Left renal pelvis (tissue), 4 donors: Measurements from ENCODE around the gene HSD17B11. TPM values are rescaled to one million over a fixed set of nuclear protein-coding genes. Genes with fewer than 3 reads are reported as not detected.
"Not testable (repeated sequence)": the region's sequence is repeated elsewhere in the genome, so short reads cannot be mapped to it uniquely, and the experiment has no call there.

ENCODE experiments used
- DNase-seq, 4 donors: peaks; one replicate each; pipeline ENCODE4 v3.0.0-alpha.2; 2013; ENCODE audit warnings: low read depth in 4 of 4, low spot score in 3 of 4
- polyA plus RNA-seq, 4 donors: library from polyadenylated mRNA; unstranded; fragments of 120-200 nt; gene quantifications; one replicate each; pipeline ENCODE4 v1.2.1, GENCODE V29; 2013; ENCODE audit not compliant: insufficient read length in 4 of 4

HSD17B11 gene
- polyA plus RNA-seq, 4 donors: 56.4 to 87.1 (median 62.7) TPM

- no peak for DNase-seq
Observed at GRCh38 chr4:87360338-87360935, 30.6 kb downstream of the HSD17B11 start.

GRCh38 chr4:87359258-87359657 lies 31.7 kb downstream of the HSD17B11 start:
- DNase-seq: no peak

GRCh38 chr4:87356832-87357526 lies 34.0 kb downstream of the HSD17B11 start:
- DNase-seq: no peak

- DNase-seq: no peak
Observed at GRCh38 chr4:87354168-87355102, 36.6 kb downstream of the HSD17B11 start.

- DNase-seq: no peak
Observed at GRCh38 chr4:87353592-87353991, 37.4 kb downstream of the HSD17B11 start.

GRCh38 chr4:87345139-87345538 lies 45.8 kb downstream of the HSD17B11 start:
- no peak for DNase-seq

GRCh38 chr4:87342872-87343271 lies 48.1 kb downstream of the HSD17B11 start:
- DNase-seq: no peak

- not testable (repeated sequence) for DNase-seq
Observed at GRCh38 chr4:87341954-87342635, 48.9 kb downstream of the HSD17B11 start.

- DNase-seq: no peak
Observed at GRCh38 chr4:87339440-87339839, 51.5 kb downstream of the HSD17B11 start.

GRCh38 chr4:87337361-87337760 lies 53.6 kb downstream of the HSD17B11 start:
- no peak for DNase-seq

GRCh38 chr4:87333267-87333666 lies 57.7 kb downstream of the HSD17B11 start:
- no peak for DNase-seq

GRCh38 chr4:87330761-87331160 lies 60.2 kb downstream of the HSD17B11 start:
- no peak for DNase-seq

- no peak for DNase-seq
Observed at GRCh38 chr4:87327136-87327535, 63.9 kb downstream of the HSD17B11 start.

- no peak for DNase-seq
Observed at GRCh38 chr4:87326460-87326859, 64.5 kb downstream of the HSD17B11 start.

GRCh38 chr4:87322754-87323153 lies 68.2 kb downstream of the HSD17B11 start, which contains the start of gene HSD17B13:
Gene HSD17B13 (minus strand): TSS chr4:87322882. CDS start chr4:87322841, 41 bp downstream.
- no peak for DNase-seq

- DNase-seq: no peak
Observed at GRCh38 chr4:87321888-87322287, 69.1 kb downstream of the HSD17B11 start.

- DNase-seq: no peak
Observed at GRCh38 chr4:87317527-87317926, 73.5 kb downstream of the HSD17B11 start.

GRCh38 chr4:87316961-87317360 lies 74.0 kb downstream of the HSD17B11 start:
- DNase-seq: no peak

GRCh38 chr4:87315000-87315399 lies 76.0 kb downstream of the HSD17B11 start:
- not testable (repeated sequence) for DNase-seq

GRCh38 chr4:87313756-87314155 lies 77.2 kb downstream of the HSD17B11 start:
- no peak for DNase-seq

GRCh38 chr4:87311684-87312083 lies 79.3 kb downstream of the HSD17B11 start:
- no peak for DNase-seq
